NCI-H345 (cell line): Measurements from ENCODE around the gene SART1.

Experiments used
- DNase-seq: peaks from one replicate; lab custom pipeline; 2025; lab: John Stamatoyannopoulos, UW

The SART1 gene

DNA sequence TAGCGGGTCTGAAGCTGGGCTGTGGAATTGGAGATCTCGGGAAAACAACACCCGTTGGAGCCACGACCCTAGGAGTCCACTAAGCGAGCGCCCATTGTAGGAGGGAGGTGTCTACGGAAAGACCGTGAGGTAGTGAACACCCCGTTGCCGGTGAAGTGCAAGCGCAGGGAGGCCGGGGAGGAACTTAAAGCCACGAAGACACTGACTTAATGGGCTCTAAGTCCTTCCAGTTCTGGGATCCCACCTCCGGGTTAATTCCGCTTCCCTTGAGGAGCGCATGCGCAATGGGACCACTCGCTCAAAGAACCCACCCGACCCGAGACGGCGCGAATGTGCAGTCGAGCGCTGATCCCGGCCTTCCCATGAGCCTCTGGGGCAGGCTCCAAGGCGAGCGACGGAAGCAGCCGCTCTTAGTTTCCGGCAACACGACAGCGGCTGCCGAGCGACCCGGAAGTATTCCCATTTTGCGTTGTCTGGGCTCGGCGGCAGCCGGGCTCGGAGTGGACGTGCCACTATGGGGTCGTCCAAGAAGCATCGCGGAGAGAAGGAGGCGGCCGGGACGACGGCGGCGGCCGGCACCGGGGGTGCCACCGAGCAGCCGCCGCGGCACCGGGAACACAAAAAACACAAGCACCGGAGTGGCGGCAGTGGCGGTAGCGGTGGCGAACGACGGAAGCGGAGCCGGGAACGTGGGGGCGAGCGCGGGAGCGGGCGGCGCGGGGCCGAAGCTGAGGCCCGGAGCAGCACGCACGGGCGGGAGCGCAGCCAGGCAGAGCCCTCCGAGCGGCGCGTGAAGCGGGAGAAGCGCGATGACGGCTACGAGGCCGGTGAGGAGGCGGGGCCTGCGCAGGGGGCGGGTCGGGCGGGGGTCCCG is at the start of gene SART1:
Gene SART1 (plus strand): TSS at position 468 of the 874 bp plus-strand sequence. CDS start 47 bp downstream, at position 515.
- peak; percentile 98 for DNase-seq

GRCh38 chr11:65912845-65913244 is 48.7 kb upstream of the SART1 start:
- no peak for DNase-seq

- DNase-seq: no peak
Measured at GRCh38 chr11:65915101-65915820, 46.3 kb upstream of the SART1 start.

DNA sequence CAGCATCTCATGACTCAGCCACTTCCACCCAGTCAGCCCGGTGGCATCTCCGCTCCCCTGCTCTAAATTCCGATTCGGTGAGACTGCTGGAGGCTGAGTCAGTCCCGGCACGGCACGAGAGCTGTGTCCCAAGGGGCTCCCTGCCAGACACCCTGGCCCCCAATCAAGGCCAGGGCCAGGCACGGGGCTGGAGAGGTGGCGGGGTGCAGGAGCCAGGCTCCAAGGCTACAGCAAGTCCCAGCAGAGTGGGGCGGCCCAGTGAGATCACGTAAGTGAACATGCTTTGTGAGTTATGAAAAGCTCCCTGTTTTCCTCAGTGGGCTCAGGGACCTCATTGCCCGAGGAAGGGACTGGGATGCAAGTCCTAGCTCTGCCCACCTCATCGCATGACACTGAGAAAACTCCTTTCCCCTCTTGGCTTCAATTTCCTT is 45.7 kb upstream of the SART1 start:
- no peak for DNase-seq

- DNase-seq: no peak
Measured at GRCh38 chr11:65916391-65916790, 45.1 kb upstream of the SART1 start.

GRCh38 chr11:65917077-65917433 is 44.5 kb upstream of the SART1 start:
- DNase-seq: no peak

DNA sequence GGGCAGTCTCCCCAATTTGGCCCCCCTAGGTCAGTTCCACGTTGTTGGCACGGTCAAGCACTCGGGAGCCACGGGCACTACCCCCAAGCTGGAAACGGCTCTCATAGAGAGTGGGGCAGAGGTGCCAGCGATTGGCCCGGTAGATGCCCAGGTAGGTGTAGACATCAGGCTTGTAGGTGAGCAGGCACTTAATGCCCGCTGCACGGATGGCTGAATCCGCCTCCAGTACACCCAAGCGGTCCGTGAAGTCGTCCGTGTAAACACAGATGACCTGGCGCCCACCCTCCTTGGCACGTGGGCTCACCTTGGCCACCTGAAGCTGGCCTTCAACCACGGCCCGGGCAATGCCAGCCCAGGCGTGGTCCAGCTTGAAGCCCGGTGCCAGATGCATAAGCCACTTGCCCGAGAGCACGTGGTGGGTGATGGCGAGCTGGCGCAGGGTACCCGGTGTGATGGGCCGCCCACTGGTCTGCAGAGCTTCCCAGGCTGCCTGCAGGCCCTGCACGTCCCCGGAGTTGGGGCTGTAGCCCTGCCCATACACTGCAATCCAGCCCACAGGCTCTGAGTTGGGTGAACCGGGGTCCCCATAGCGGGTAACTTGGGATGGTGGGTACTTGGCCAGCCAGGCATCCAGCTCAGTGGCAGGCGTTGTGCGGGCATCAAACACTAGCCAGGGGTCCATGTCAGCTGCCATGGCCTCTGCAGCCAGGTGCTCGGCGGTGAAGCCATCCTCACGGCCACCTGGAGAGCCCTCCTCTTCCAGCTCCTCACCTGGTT is 43.9 kb upstream of the SART1 start:
- no peak for DNase-seq

DNA sequence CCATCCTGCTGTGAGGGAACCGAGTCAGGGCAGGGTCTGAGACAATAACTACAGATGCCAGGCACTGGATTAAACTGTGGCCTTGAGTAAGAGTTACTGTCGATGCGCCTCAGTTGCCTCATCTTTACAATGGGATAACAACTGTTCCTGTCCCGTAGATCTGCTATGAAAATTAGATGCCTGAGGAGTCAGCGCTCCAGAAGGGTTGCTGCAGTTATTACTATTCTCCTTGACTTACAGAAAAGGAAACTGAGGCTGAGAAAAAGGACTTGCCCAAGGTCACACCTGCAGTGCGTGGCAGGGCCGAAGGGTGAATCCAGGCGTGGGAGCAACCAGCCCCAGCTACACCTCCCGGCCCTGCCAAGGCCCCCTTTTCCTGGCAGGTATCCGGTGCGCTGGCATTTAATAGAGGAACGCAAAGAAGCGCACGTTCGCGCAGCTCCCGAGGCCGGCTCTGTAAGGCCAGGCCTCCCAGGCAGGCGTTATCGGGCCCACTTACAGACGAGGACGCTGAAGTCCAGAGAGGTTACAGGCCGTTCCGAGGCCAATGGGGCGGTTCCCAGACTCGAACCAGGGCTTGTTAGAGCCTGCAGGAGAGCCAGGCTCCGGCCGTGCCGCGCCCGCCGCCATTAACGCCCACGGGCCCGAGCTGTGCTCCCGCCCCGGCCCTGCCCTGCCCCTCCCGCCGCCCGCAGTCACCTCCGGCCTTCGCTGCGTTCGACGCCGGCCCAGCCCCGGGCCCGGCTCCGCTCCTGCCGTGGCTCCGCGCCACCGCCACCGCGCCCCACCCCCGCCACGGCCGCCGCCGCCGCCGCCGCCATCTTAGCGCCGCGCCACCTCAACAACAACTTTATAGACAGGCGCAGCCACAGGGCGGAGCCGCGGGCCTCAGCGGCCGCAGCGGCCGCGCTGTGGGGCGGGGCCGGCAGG is 43.1 kb upstream of the SART1 start, which contains the start of gene C11orf68:
Gene C11orf68 (minus strand): TSS at position 852 of the 930 bp plus-strand sequence. CDS start 31 bp downstream, at position 821.
- DNase-seq: no peak

DNA sequence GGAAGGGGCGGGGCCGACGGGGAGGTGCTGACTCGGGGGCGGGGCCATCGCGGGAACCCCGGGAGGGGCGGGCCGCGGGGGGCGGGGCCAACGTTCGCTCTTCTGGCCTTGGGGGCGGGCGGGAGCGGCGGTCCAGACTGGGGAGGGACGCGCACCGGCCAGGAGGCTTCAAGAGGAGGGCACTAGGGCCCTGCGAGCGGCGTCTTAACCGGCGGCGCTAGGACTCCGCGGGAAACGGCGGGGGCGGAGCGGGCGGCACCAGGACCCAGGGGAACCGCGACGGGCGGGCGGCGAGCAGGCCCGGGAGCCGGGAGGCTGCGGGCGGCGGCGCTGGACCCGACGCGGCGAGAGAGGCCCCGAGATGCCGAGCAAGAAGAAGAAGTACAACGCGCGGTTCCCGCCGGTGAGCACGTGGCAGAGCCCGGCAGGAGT is 42.4 kb upstream of the SART1 start, which contains the start of gene DRAP1:
Gene DRAP1 (plus strand): TSS at position 286 of the 432 bp plus-strand sequence. CDS start 76 bp downstream, at position 362.
- DNase-seq: peak; percentile 99

- DNase-seq: peak; percentile 49
Measured at GRCh38 chr11:65919573-65920371, 41.8 kb upstream of the SART1 start.

- DNase-seq: no peak
Measured at GRCh38 chr11:65920372-65920802, 41.1 kb upstream of the SART1 start.

GRCh38 chr11:65921033-65921555 is 40.4 kb upstream of the SART1 start:
- DNase-seq: no peak

DNA sequence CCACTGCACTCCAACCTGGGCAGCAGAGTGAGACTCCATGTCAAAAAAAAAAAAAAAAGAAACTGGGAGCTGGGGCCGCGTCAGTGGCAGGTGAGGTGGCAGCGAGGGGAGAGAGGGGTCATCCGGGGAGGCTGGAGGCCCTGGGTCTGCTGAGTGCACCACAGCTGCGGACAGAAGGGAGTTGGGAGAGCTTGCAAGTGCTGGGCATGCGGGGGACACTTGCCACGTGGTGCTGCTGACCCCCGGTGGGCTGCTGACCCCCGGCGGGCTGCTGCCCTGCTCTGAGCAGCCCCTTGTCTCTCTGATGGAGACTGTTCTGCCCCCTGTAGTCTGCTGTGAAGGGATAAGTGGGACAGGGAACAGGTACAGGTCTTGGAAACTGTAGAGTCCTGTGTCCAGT is 39.7 kb upstream of the SART1 start:
- no peak for DNase-seq

GRCh38 chr11:65922565-65922964 is 39.0 kb upstream of the SART1 start:
- DNase-seq: no peak

- no peak for DNase-seq
Measured at GRCh38 chr11:65925397-65925796, 36.1 kb upstream of the SART1 start.

DNA sequence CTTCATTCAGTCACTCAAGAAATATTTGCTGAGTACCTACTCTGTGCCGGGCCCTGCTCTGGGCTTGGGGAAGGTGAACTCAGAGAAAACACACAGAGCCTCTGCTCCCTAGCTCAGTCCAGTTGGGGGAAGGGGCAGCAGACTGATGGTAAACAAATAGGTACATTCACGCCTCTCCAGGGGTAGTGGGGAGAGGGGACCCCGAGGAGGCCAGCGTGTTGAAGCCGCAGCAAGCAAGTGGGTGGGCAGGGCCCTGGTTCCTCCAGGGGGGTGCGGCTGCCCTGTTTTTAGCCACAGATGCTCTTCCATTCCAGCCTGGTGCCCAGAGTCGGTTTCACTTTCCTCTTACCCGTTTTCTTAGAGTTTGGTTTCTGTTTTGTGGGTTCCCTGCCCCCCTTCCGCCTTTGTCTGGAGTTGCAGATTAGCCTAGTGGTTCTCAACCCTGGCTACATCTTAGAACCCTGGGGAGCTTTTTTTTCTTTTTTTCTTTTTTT is 33.6 kb upstream of the SART1 start:
- DNase-seq: no peak

- no peak for DNase-seq
Measured at GRCh38 chr11:65928667-65929066, 32.9 kb upstream of the SART1 start.

DNA sequence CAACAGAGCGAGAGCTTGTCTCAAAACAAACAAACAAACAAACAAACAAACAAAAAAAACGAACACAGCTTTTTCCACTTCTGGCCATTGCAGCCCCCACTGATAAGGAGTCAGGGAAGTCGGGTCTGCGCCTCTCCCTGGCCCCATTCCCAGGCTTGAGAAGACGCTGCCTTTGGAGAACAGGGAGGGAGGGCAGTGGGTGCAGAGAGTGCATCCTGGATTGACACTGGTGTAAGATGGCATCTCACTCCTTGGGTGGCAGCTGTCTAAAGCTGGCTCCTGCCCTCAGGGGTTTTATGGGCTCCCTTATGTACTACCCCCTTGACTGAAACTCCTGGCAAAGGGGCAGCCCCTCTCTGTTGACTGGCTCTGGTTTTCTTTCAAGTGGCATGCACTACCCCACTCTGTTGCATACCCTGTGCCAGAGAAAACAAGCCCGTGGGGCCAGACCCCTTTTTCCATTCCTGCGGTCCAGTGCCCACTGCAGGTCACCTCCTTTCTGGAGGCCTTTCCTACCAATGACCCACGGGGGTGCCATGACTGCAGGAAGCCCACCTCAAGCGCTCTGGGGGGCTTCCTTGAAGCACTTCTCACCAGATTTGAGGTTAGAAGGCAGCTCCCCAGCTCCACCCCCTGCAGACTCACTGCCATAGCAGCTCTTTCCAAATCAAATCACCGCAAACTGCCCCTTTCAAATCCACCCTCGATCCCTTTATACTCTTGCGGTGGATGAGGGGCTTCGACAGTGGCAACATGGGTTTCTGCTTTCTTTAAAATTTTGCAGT is 29.6 kb upstream of the SART1 start:
- DNase-seq: no peak

DNA sequence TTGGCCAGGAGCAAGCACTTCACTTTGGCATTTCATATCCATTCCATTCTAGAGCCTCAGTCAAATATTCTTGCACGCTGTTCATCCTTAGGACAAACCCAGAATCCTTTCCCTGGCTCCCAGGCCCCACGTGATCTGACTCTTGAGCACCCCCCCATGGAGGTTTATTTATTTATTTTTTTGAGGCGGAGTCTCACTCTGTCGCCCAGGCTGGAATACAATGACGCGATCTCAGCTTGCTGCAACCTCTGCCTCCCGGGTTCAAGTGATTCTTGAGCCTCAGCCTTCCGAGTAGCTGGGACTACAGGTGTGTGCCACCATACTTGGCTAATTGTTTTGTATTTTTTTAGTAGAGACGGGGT is 29.0 kb upstream of the SART1 start:
- peak; percentile 44 for DNase-seq
